PC-3 (cell line): ENCODE measurements around the gene UBE2E3.

Experiments
- CTCF ChIP-seq: fragments of 300-600 bp; sonication (generic); conservative IDR thresholded peaks from 2 replicates; pipeline ENCODE4 v1.5.1; 2017; ENCODE audit warnings: antibody characterized with exemption, low read depth, mild to moderate bottlenecking, low read length
- EZH2phosphoT487 ChIP-seq: fragments of 300-600 bp; sonication (generic); IDR thresholded peaks from 2 replicates; pipeline ENCODE4 v1.6.1; 2018; ENCODE audit warnings: mild to moderate bottlenecking, antibody characterized with exemption, low read length, borderline replicate concordance

- TF ChIP-seq CTCF, result peak; percentile 63; the same call in 1 of the 2 replicates
- TF ChIP-seq EZH2phosphoT487, result no peak
These were observed 3.2 kb downstream of the UBE2E3 start for GRCh38 chr2:180983468-180984242.
